AG04449 (cell line): ENCODE results near the gene PCDHGA1.

ENCODE experiments used
- CTCF ChIA-PET: fragments of 350-600 bp; formaldehyde crosslinking; extraction: SDS; loops from one replicate; lab custom pipeline; 2021; ENCODE audit warnings: antibody characterized with exemption; lab: Yijun Ruan, JAX
- POLR2A ChIA-PET: fragments of 400-600, 350-600 bp; formaldehyde crosslinking; extraction: SDS; loops from one replicate; lab custom pipeline; 2020; ENCODE audit warnings: antibody characterized with exemption, inconsistent platforms; lab: Yijun Ruan, JAX
- DNase-seq: peaks from one replicate; pipeline ENCODE4 v3.0.0-alpha.2; 2010; ENCODE audit warnings: low read depth, low spot score
- H3K4me3 ChIP-seq: 2 replicates; pipeline ENCODE4 v1.5.1; 2011; ENCODE audit warnings: low read depth, mild to moderate bottlenecking, control low read depth, low read length
- CTCF ChIP-seq: IDR thresholded peaks from one replicate; pipeline ENCODE4 v1.5.1; 2011; ENCODE audit warnings: mild to moderate bottlenecking, moderate library complexity, low read length, control low read depth, inconsistent platforms; ENCODE audit not compliant: insufficient read depth; ENCODE audit errors: missing control alignments

PCDHGA1 gene

GRCh38 chr5:141420855-141421488 is 90.7 kb downstream of the PCDHGA1 start, which contains the start of gene PCDHGA11:
PCDHGA11 (plus strand) TSS chr5:141421051; CDS start chr5:141421228, 177 bp downstream.
- CTCF ChIA-PET, result interaction anchor here (0.9 to 16.4 kb wide), 36 partner anchors 8 to 171 kb away, joined by 3 to 303 read pairs (median 4); partner anchors contain the start of genes PCDHGA10, PCDHGA12, PCDHGA3 and PCDHGB3
- H3K4me3 ChIP-seq, result peak within 1 kb of the TSS; percentile 57

GRCh38 chr5:141421489-141421855 is 91.2 kb downstream of the PCDHGA1 start:
- TF ChIP-seq CTCF, result no peak
- peak overlapping the region; percentile 57 for H3K4me3 ChIP-seq
- POLR2A ChIA-PET, result interaction anchor here (0.9 to 1.8 kb wide), 3 partner anchors 102 to 136 kb away, joined by 3 to 10 read pairs (median 4); no protein-coding TSS in a partner anchor
- CTCF ChIA-PET, result interaction anchor here (0.9 to 16.4 kb wide), 30 partner anchors 9 to 150 kb away, joined by 3 to 303 read pairs (median 4); partner anchors contain the start of genes PCDHGA10, PCDHGA12, PCDHGA3 and PCDHGB3
- DNase-seq, result no peak

More at GRCh38 chr5:141420855-141421488, 90.7 kb downstream of the PCDHGA1 start, which contains the start of gene PCDHGA11:
- TF ChIP-seq CTCF, result peak; percentile 41
- DNase-seq, result no peak
- POLR2A ChIA-PET, result interaction anchor here (0.7 to 1.8 kb wide), 4 partner anchors 93 to 136 kb away, joined by 3 to 10 read pairs (median 4); no protein-coding TSS in a partner anchor

- no peak overlapping the region for H3K4me3 ChIP-seq
- POLR2A ChIA-PET, result no interaction called here
- CTCF ChIA-PET, result interaction anchor here (0.6 to 16.4 kb wide), 8 partner anchors 10 to 140 kb away, joined by 3 to 303 read pairs (median 28); partner anchors contain the start of genes PCDHGA10 and PCDHGC3
- TF ChIP-seq CTCF, result no peak
- DNase-seq, result no peak
These were observed 92.5 kb downstream of the PCDHGA1 start for GRCh38 chr5:141422742-141423291.

GRCh38 chr5:141427783-141428426 is 97.6 kb downstream of the PCDHGA1 start:
- CTCF ChIA-PET, result interaction anchor here (0.9 to 9.2 kb wide), 8 partner anchors 11 to 136 kb away, joined by 3 to 196 read pairs (median 7); partner anchors contain the start of genes PCDHGA10, PCDHGA11, PCDHGA7 and PCDHGB7
- TF ChIP-seq CTCF, result no peak
- H3K4me3 ChIP-seq, result no peak overlapping the region
- POLR2A ChIA-PET, result no interaction called here
- DNase-seq, result no peak

- ChIA-PET CTCF (interaction anchor here (0.6 to 9.2 kb wide), 45 partner anchors 9 to 160 kb away, joined by 3 to 196 read pairs (median 5); partner anchors contain the start of genes PCDHGA10, PCDHGA11, PCDHGA2 and PCDHGA5), POLR2A (interaction anchor here (1.2 to 1.6 kb wide), 5 partner anchors 45 to 127 kb away, joined by 3 to 11 read pairs (median 4); partner anchors contain the start of gene PCDHGC3)
- DNase-seq, result peak; percentile 52
- H3K4me3 ChIP-seq, result peak within 1 kb of the TSS; percentile 49
- TF ChIP-seq CTCF, result peak; percentile 38
These were observed 100.2 kb downstream of the PCDHGA1 start, which contains the start of gene PCDHGA12 for GRCh38 chr5:141430332-141431113. PCDHGA12 (plus strand) TSS chr5:141430507; CDS start chr5:141430760, 253 bp downstream.
